GM18507 (cell line): ENCODE results near the gene VAV1.
"Not testable (repeated sequence)": the region's sequence is repeated elsewhere in the genome, so short reads cannot be mapped to it uniquely, and the experiment has no call there.

ENCODE experiments used
- DNase-seq: peaks from one replicate; pipeline ENCODE4 v3.0.0; 2011; ENCODE audit warnings: low read depth; ENCODE audit not compliant: insufficient read length; ENCODE audit errors: extremely low spot score
- FAIRE-seq: peaks from 2 replicates; lab custom pipeline; 2011; peaks lifted over from hg19 to GRCh38; lab: Jason Lieb, UNC

VAV1 gene

DNA sequence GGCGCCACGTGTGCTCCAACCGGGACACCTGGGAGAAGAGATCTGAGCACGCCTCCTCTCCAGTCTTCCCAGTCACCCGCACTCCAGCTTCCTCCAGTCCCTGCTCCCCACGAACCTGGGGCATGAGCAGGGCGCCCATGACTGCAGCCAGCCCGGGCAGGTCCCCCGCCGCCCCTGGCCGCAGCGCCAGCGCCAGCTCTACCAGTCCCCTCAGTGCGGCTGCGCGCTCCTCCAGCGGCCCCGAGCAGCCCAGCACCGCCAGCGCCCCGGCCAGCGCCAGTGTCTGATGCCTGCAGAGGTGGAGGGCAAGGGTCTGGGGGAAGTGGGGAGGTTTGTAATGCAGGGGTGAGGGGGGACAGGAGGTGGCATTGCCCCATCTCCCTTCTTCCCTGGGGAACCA is 18.4 kb upstream of the VAV1 start:
- FAIRE-seq: no peak

DNA sequence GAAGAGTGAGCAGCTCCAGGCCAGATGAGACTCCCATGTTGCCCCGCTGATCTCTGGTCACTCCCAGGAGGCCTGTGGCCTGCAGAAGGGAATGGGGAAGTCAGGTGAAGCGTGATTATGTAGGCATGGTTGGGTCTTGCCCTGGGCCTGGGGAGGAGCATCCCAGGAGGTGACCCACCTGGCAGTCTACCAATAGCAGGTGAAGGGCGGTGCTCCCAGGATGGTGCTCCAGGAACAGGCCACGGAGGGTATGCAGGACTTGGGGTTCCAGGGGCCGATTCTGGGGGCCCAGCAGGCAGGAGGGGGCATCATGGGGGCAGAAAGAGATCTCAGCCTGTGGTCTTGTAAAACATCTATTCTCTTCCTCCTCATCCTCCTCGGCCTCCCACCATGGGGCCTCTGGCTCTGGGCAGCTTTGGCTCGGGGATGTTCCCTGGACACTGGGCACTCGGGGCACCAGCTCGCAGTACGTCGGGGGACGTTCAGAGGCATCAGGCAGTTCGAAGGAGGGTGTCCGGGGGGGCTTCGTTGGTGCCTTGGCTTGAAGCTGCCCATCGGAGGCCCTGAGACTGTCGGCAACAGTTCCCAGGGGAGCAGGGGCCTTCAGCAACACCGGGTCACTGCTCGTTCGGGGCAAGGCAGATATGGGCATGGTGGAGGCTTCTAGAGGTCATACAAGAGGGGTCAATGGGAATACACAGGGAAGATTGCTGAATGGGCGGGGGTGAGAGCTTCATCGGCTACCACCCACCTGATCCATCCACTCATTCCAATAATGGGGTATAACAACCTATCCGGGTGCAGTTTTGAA is 17.6 kb upstream of the VAV1 start:
- no peak for FAIRE-seq
- no peak for DNase-seq

More for the DNA sequence above, 18.4 kb upstream of the VAV1 start:
- DNase-seq: no peak

DNA sequence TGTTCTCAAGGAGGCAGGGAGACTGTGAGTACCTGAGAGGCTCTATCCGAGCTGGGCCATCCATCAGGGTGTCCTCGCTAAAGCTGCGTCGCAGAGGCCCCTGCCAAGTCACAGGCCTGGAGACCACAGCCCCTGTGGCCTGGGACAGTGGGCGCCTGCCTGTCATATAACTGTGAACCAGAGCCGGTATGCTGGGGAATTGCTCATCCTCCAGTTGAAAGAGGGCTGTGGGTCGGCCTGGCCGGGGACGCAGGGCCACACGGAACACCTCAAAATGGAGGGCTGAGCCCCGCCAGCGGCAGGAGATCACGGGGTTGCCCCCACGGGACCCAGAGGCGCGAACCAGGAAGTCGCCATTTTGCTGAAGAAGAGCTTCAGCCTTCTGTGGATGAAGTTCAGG is 11.9 kb upstream of the VAV1 start:
- no peak for DNase-seq
- FAIRE-seq: no peak

DNA sequence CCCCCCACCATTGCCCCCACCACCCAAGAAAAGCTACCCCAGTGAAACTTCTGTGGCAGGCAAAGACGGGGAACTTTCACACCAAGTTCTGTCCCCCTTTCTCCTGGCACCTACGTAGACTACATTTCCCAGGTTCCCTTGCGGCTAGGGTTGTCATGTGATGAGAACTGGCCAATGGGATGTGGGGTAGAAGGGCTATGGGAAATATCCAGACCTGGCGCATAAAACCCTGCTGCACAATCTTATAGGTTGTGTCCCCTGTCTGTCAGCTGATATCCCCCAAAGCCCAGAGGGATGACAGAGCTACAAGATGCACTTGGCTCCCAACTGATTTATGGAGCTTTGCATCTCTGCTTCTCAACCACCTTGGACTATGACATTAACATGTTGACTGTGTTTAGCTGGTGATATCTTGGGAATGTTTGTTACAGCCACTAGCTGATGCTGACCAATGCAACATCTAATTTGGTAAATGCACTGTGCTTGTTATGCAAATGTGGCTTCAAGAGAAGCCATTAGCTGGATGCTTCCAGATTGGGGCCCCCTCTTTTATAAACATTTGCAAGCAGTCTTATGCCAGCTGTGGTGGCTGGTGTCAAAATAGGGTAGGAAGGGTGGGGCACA is 11.3 kb upstream of the VAV1 start:
- FAIRE-seq (no peak), DNase-seq (no peak)

DNA sequence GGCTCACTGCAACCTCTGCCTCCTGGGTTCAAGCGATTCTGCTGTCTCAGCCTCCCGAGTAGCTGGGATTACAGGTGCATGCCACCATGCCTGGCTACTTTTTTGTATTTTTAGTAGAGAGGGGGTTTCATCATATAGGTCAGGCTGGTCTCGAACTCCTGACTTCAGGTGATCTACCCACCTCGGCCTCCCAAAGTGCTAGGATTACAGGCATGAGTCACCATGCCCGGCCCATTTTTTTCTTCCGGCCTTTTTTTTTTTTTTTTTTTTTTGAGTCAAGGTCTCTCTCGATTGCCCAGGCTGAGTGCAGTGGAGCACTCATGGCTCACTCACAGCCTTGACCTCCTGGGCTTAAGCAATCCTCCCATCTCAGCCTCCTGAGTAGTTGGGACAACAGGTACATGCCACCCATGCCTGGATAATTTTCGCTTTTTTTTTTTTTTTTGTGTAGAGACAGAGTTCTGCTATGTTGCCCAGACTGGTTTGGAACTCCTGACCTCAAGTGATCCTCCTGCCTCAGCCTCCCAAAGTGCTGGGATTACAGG is 10.2 kb upstream of the VAV1 start:
- FAIRE-seq, DNase-seq: not testable (repeated sequence)

DNA sequence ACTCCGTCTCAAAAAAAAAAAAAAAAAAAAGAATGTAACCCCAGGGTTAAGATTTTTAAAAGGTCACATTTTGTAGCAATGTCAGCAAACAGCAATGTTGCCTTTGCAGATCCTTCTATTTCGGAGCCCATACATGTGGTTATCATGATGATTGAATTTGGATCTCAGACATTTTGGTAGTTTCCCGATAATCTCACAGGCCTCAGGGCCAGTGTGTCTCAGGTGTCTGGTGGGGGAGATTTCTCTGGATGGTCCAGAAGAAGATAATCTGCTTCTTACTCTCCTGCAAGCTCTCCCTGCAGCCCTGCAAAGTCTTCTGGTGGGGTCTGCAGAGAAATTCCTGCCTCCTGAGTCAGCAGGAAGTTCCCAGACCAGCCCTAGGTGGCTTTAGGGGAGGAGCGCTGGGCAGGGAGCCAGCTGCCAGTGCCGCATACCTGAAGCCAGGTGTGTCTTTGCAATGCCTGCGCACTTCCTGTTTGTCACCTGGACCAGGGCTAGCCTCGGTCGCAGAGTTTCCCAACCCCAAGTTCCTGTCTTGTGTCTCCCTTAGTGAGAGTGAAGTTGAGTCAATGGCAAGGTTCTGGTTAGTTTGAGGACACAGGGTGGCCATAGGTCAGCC is 6.7 kb upstream of the VAV1 start:
- FAIRE-seq (no peak), DNase-seq (no peak)

DNA sequence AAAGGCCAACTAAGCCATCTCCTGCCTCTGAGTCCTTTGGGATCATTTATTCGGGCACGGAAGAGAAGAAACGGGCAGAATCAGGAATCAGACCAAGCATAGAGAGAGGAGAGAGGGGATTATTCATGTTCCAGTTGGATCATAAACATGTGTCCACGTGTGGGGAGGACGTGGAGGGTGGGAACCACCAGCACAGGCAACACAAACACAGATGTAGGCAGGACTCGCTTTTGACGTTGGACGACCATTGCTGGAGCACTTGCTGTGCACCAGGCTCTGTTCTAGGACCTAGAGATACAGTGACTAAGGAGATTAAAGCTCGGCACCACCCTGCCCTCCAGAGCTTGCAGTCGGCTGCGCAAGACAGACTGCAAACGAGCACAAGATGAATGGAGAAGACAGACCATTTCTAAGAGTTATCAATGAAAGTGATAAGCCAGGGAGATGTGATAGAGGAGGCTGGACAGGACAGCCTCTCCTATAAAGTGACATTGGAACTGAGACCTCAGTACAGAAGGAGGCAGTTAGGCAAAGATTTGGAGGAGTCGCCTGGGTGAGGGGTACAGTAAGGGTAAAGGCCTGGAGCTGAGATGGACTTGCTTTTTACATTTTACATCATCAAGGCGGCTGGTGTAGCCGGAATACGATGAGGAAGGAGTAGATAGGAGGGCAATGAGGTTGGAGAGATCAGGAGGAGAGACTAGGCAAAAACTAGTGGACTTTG is 6.0 kb upstream of the VAV1 start:
- DNase-seq (no peak), FAIRE-seq (no peak)

DNA sequence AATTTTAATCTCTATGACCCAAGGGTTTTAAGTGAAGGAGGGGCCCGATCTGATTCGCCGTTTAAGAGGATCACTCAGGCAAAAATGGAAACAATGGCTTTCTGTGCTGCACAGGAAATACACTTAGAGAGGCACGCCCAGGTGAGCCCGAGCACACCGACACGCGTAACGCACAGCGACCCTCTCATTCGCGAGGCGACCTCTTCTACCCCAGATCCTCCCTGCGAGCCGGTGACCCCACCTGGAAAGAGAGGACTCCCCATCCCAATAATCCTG is 5.5 kb upstream of the VAV1 start:
- no peak for FAIRE-seq
- DNase-seq: no peak

DNA sequence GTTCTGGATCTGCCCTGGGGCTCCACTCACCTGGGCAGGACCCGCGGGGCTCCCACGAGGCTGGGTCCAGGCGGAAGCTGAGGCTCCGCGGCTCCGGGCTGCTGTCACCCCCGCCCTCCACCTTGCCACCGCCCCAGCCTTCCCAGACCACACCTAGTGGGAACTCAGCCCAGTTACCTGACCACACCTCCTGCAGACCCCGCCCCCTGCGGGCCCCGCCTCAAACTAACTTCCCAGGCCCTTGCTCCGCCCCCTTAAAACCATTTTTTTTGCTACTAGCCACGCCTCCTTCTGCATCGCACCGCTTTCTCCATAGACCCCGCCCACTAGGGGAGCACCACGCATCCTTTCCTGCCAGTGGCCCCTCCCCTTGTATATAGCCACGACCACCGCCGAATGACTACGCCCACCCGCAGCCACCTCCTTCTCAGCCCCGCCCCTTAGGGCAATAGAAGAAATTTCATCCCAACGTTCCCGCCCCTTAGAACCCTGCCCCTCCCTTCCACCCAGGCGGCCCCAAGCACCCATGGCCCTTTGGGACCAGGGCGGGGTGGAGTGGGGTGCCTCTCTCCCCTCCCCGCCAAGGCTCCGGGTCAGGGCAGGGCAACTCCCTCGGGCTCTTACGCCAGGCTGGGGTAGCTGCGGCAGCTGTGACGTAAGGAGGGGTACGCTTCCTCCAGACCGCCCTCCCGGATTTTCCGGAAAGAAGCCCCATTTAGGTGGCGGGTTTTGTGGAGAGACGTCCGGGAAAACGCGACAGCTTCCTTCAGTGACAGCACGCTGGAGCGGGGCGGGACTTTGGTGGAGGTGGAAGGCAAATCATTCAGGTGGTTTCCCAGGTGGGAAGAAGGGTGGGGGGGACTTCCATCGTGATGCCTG is 4.9 kb upstream of the VAV1 start, which contains the start of gene SH2D3A:
Gene SH2D3A, minus strand, starts transcription at position 79 of the 879 bp plus-strand sequence. CDS start 3,687 bp downstream, outside the sequence.
- DNase-seq (peak; percentile 83), FAIRE-seq (peak; percentile 97)

DNA sequence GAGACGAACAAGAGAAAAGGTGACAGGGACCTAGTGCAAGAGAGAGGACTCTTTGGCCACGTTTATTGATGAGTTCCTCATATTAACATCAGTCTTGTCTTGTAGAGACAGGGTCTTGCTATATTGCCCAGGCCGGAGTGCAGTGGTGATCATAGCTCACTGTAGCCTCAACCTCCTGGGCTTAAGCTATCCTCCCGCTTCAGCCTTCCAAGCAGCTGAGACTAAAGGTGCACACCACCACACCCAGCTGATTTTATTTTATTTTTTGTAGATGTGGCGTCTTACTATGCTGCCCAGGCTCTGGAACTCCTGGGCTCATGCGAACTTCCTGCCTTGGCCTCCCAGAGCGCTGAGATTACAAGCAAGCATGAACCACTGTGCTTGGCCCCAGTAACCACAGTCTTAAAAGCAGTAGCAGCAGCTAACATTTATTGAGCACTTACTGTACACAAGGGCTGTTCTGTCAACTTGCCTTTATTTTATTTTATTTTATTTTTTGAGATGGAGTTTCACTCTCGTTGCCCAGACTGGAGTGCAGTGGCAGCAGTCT is 4.2 kb upstream of the VAV1 start:
- FAIRE-seq (no peak), DNase-seq (no peak)

DNA sequence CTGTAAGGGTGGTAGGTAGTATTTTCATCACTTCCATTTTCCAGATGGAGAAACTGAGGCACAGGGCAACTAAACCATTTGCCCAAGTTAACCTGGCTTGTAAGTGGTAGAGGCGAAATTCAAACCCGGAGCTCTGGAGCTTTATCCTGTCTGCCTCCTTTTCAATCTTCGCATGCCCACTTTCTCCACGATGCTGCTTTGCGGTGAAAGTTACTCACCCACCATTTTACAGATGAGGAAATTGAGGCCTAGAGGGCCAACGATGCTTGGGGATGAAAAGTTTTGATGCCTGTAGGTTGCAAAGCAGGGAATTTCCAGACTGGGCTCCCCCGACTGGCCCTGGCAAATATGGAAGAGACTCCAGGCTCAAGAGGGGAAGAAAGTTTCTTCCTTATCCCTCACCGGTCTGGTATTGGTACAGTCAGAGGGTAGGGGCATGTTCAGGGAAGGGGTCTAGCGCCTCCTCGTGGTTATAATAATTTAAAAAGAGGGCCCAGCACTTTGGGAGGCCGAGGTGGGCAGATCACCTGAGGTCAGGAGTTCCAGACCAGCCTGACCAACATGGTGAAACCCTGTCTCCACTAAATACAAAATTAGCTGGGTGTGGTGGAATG is 3.4 kb upstream of the VAV1 start:
- DNase-seq (no peak), FAIRE-seq (no peak)

DNA sequence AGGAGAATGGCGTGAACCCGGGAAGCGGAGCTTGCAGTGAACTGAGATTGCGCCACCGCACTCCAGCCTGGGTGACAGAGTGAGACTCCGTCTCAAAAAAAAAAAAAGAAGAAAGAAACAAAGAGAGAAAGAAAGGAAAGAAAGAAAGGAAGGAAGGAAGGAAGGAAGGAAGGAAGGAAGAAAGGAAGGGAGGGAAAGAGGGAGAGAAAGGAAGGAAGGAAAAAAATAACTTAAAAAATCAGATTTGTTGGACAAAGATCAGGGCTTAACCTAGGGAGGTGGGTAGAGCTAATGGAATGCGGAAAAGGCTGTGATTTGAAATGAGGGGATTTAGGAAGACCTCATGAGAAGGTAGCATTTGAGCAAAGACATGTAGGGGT is 870 bp upstream of the VAV1 start:
- not testable (repeated sequence) for FAIRE-seq, DNase-seq

DNA sequence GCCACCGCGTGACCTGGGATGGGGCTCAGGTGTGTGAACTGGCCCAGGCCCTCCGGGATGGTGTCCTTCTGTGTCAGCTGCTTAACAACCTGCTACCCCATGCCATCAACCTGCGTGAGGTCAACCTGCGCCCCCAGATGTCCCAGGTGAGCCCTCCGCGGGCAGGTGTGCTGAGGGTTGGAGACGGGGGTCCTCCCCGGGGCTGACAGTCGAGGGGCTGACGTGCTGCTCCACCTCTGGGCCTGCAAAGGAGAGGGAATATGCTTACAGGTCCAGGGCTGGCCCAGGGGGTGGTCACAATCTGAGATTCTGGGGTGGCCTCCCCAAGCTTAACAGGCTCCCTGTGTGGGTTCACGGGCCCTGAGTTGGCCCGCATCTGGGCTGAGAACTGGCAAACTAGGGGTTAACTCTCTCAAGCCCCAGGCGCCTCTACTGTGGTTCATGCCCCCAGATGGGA is 386 bp downstream of the VAV1 start:
- no peak for FAIRE-seq
- no peak for DNase-seq

DNA sequence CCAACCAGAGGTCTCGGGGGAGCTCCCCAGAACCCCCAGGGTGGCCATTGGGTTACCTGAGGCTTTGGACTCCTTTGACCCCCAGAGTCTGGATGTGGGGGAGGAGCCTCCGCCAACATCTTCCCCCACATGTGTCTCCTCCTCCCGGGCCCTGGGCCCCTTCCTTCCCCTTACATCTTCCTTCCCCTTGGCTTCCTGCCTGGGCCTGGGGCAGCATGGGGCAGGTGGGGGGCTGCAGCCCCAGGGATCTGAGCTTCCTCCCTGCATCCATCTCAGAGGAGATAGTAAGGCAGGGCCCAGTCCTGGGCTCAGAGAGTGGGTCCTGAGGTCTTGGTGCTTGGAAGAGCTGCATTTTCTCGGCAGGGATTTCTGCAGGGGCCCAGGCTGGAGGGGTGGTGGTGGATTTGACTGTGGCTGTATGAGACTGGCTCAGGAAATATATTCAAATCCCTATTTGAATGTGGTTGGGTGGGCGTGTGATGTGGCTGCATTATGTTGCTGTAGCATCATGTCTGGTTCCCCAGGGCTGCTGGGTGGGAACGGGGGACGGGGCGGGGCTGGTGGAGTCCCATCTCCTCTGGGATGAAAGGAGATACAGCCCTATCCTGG is 919 bp downstream of the VAV1 start:
- FAIRE-seq (peak; percentile 76), DNase-seq (no peak)

DNA sequence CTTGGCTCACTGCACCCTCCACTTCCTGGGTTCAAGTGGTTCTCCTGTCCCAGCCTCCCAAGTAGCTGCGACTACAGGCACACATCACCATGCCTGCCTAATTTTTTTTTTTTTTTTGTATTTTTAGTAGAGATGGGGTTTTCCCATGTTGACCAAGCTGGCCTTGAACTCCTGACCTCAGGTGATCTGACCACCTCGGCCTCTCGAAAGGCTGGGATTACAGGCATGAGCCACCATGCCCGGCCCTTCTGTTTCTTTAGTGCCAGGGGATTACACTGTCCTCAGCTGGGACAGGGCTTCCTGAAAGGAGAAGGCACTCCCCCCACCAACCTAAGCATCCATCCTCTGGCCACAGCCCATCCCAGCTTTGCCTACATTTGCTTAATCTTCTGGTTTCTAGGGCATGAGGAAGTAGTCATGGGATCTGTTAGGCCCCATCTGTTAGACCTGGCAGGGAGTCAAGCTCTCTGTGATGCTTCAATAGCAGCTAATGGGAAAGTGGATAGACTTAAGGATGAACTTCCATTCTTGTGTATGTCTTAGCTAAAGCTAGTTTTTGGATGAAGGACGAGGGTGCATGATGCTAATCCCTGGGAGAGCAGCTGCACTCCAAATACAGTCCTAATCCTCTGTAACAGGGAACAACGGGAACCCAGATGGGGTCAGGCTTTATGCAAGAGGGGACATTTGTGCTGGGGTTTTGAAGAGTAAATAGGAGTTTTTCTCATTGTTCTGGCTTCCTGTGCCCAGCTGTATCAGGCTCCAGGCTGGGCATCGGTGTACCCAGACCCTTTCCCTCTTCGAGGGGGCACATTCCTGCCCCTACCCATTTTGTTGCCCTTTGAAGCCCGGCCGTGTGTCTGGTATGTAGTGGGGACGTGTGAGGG is 2.6 kb downstream of the VAV1 start:
- DNase-seq (no peak), FAIRE-seq (no peak)

DNA sequence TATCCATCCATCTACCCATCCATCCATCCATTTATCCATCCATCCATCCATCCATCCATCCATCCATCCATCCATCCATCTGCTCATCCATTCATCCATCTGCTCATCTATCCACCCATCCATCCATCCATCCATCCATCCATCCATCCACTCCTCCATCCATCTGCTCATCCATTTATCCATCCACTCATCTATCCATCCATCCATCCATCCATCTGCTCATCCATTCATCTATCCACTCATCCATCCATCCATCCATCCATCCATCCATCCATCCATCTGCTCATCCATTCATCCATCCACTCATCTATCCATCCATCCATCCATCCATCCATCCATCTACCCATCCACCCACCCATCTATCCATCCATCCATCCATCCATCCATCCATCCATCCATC is 3.5 kb downstream of the VAV1 start:
- FAIRE-seq, DNase-seq: not testable (repeated sequence)

DNA sequence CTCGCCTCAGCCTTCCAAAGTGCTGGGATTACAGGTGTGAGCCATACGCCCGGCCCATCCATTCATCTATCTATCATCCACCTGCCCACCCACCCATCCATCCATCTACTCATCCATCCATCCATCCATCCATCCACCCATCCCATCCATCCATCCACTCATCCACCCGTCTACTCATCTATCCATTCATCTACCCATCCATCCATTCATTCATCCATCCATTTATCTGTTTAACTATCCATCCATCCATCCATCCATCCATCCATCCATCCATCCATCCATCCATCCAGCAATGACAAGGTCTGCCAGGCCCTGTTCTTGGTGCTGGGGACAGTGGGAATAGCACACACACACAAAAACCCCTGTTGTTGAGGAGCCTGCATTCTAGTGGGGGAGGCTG is 4.5 kb downstream of the VAV1 start:
- DNase-seq: no peak
- FAIRE-seq: no peak
